ENCODE results near the gene PLXNA2.

PLXNA2 gene, protein sequence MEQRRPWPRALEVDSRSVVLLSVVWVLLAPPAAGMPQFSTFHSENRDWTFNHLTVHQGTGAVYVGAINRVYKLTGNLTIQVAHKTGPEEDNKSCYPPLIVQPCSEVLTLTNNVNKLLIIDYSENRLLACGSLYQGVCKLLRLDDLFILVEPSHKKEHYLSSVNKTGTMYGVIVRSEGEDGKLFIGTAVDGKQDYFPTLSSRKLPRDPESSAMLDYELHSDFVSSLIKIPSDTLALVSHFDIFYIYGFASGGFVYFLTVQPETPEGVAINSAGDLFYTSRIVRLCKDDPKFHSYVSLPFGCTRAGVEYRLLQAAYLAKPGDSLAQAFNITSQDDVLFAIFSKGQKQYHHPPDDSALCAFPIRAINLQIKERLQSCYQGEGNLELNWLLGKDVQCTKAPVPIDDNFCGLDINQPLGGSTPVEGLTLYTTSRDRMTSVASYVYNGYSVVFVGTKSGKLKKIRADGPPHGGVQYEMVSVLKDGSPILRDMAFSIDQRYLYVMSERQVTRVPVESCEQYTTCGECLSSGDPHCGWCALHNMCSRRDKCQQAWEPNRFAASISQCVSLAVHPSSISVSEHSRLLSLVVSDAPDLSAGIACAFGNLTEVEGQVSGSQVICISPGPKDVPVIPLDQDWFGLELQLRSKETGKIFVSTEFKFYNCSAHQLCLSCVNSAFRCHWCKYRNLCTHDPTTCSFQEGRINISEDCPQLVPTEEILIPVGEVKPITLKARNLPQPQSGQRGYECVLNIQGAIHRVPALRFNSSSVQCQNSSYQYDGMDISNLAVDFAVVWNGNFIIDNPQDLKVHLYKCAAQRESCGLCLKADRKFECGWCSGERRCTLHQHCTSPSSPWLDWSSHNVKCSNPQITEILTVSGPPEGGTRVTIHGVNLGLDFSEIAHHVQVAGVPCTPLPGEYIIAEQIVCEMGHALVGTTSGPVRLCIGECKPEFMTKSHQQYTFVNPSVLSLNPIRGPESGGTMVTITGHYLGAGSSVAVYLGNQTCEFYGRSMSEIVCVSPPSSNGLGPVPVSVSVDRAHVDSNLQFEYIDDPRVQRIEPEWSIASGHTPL (N-terminal part only)

DNA sequence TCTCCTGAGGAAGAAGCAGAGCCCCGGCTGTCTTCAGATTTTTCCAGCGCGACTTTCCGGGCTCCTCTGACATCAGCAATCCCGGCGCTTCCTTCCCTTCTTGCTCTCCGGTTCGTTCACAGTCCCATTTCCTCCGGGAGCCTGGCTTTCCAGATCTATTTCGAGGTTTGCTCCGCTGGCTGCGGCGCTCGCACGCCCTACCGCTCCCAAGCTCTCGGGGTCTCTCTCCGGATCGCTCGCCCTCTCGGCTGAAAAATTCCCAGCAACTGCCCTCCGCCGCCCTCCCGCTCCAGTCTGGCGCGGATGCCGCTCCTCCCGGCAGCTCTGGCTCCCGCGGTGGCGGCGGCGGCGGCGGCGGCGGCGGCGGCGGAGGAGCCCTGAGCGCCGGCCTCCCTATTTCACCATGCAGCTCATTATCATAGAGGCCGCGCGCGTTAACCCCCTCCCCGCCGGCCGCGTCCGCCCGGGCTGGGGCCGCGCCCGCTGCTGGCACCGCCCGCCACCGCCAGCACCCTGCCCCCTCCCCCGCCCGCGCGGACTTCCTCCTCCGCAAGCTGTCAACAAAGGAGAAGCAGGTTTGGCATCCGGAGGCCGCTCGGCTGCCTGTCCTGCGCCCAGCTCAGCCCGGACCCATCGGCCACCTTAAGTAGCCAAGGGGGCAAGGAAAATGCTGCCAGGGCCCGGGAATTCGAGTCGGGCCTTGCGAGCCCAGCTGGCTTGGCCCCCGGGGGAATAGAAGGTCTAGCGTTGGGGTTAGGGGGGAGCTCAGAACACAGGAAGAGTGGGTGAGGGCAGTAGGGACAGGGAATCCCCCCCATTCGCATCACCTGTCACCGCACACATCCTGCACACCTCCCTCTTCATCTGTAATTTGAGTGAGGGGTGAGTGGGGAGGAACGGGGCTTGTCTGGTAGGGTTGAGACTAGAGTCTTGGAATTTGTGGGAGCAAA lies at the start of gene PLXNA2:
Gene PLXNA2, minus strand, starts transcription at position 418 of the 950 bp plus-strand sequence. CDS start 26,462 bp downstream, outside the sequence.
- peaks cover 88% of the 10 kb centered on the region for H3K27me3 ChIP-seq (ENCODE audit: insufficient read depth, low read length, poor library complexity)

DNA sequence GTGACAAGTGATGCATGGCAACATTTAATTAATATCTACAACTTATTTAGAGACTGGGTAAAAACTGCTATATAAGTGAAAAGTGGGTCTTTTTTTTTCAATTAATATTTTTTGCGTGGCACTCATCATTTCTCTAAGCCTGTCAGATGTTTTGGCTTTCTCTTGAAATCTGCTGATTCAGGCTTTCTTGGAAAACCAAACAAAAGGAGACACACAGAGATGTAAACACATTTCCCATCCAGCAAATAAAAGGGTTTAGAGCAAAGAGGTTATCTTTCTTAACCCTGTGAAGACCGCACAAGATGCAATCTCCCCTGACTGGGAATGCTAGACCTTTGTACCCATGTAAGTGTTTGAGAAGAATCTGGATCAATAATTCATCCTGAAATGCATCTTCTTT lies 48.7 kb upstream of the PLXNA2 start:
- TF ChIP-seq, protein P1, sequence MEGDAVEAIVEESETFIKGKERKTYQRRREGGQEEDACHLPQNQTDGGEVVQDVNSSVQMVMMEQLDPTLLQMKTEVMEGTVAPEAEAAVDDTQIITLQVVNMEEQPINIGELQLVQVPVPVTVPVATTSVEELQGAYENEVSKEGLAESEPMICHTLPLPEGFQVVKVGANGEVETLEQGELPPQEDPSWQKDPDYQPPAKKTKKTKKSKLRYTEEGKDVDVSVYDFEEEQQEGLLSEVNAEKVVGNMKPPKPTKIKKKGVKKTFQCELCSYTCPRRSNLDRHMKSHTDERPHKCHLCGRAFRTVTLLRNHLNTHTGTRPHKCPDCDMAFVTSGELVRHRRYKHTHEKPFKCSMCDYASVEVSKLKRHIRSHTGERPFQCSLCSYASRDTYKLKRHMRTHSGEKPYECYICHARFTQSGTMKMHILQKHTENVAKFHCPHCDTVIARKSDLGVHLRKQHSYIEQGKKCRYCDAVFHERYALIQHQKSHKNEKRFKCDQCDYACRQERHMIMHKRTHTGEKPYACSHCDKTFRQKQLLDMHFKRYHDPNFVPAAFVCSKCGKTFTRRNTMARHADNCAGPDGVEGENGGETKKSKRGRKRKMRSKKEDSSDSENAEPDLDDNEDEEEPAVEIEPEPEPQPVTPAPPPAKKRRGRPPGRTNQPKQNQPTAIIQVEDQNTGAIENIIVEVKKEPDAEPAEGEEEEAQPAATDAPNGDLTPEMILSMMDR (IDR thresholded peaks at IDR 0.05; ENCODE audit: borderline replicate concordance, extremely low read depth, low read length, poor library complexity, severe bottlenecking), result no peak
- no peak for TF ChIP-seq EZH2 (IDR thresholded peaks at IDR 0.05; ENCODE audit: borderline replicate concordance, low read depth, low read length, severe bottlenecking)
- no peak overlapping the region for H3K27ac ChIP-seq (ENCODE audit: low read length)
- peaks cover 18% of the 10 kb centered on the region for H3K27me3 ChIP-seq (ENCODE audit: insufficient read depth, low read length, poor library complexity)
- H4K20me1 ChIP-seq (ENCODE audit: insufficient read depth, low read length), result no peaks in the 10 kb centered on the region
- H3K9ac ChIP-seq (ENCODE audit: low read depth, low read length), result no peak overlapping the region
- H3K36me3 ChIP-seq (ENCODE audit: insufficient read depth, low read length), result no peaks in the 10 kb centered on the region
- DNase-seq (no peak), ATAC-seq (ENCODE audit: insufficient read depth, low read depth) (no peak)
- no peaks in the 10 kb centered on the region for H3K79me2 ChIP-seq (ENCODE audit: insufficient read depth, low read length)
- no peaks in the 10 kb centered on the region for H3K4me1 ChIP-seq (ENCODE audit: insufficient read depth, low read length)
- no peak overlapping the region for H3K4me3 ChIP-seq (ENCODE audit: low read depth in 1 of 2, low read length in 2 of 2)
- no peak overlapping the region for H2AFZ ChIP-seq (ENCODE audit: low read depth, low read length)
- no peak overlapping the region for H3K4me2 ChIP-seq (ENCODE audit: insufficient read depth, low read length)
- H3K9me3 ChIP-seq (ENCODE audit: insufficient read depth, low read length, severe bottlenecking), result no peaks in the 10 kb centered on the region

More for the DNA sequence above, at the start of gene PLXNA2:
- peaks cover 24% of the 10 kb centered on the region for H3K4me1 ChIP-seq (ENCODE audit: insufficient read depth, low read length)
- no peak within 1 kb of the TSS for H3K27ac ChIP-seq (ENCODE audit: low read length)
- H4K20me1 ChIP-seq (ENCODE audit: insufficient read depth, low read length), result peaks cover 14% of the 10 kb centered on the region; the same call in 1 of the 2 replicates
- peak; percentile 74 for DNase-seq
- no peaks in the 10 kb centered on the region for H3K79me2 ChIP-seq (ENCODE audit: insufficient read depth, low read length)
- H3K36me3 ChIP-seq (ENCODE audit: insufficient read depth, low read length), result no peaks in the 10 kb centered on the region
- no peaks in the 10 kb centered on the region for H3K9me3 ChIP-seq (ENCODE audit: insufficient read depth, low read length, severe bottlenecking)
- peak within 1 kb of the TSS; percentile 71 for H2AFZ ChIP-seq (ENCODE audit: low read depth, low read length)
- peak within 1 kb of the TSS; percentile 16 to 65; a peak in 3 of 4 replicates for H3K4me3 ChIP-seq (ENCODE audit: low read depth in 1 of 2, low read length in 2 of 2)
- H3K9ac ChIP-seq (ENCODE audit: low read depth, low read length), result peak within 1 kb of the TSS; percentile 49; the same call in 1 of the 2 replicates
- peak within 1 kb of the TSS; percentile 98 for H3K4me2 ChIP-seq (ENCODE audit: insufficient read depth, low read length)
- peak; percentile 92 for TF ChIP-seq EZH2 (IDR thresholded peaks at IDR 0.05; ENCODE audit: borderline replicate concordance, low read depth, low read length, severe bottlenecking)
- TF ChIP-seq, protein P1 (IDR thresholded peaks at IDR 0.05; ENCODE audit: borderline replicate concordance, extremely low read depth, low read length, poor library complexity, severe bottlenecking), result no peak
- ATAC-seq (ENCODE audit: insufficient read depth, low read depth), result peak; percentile 91

DNA sequence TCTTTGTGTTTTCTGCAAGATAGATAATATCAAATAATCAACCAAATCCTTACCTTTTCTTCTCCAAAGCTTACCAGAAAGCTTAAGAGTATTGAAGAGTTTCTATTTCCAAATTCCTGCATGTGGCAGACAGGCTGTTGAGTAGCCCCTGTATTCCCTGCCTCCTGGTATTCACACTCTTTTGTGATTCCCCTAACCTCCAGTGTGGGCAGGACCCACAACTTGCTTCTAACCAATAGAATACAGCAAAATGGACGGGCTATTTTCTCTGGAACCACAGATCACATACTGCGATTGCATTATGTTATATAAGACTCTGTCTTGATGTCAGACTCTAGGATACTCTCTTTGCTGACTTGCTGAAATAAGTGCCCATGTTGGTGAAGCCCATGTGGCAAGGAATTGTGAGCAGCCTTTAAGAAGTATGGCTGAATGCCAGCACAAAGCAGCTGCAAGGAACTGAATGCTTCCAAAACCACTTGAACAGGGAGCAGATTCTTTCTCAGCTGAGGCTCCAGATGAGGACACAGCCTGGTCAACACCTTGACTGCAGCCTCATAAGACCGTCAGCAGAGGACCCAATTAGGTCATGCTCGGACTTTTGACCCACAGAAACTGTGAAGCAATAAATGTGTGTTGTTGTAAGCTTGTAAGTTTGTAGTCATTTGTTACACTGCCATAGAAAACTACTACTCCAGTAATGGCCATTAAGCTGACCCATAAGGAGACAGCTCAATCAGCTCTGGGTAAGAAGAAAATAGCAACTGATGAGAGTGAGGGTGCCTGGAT lies 47.9 kb upstream of the PLXNA2 start:
- H3K36me3 ChIP-seq (ENCODE audit: insufficient read depth, low read length), result no peaks in the 10 kb centered on the region
- no peak for DNase-seq
- peaks cover 17% of the 10 kb centered on the region for H3K27me3 ChIP-seq (ENCODE audit: insufficient read depth, low read length, poor library complexity)
- TF ChIP-seq, protein P1 (IDR thresholded peaks at IDR 0.05; ENCODE audit: borderline replicate concordance, extremely low read depth, low read length, poor library complexity, severe bottlenecking), result no peak
- no peak for TF ChIP-seq EZH2 (IDR thresholded peaks at IDR 0.05; ENCODE audit: borderline replicate concordance, low read depth, low read length, severe bottlenecking)
- no peak overlapping the region for H3K9ac ChIP-seq (ENCODE audit: low read depth, low read length)
- no peaks in the 10 kb centered on the region for H4K20me1 ChIP-seq (ENCODE audit: insufficient read depth, low read length)
- H3K4me3 ChIP-seq (ENCODE audit: low read depth in 1 of 2, low read length in 2 of 2), result no peak overlapping the region
- no peak for ATAC-seq (ENCODE audit: insufficient read depth, low read depth)
- H3K4me2 ChIP-seq (ENCODE audit: insufficient read depth, low read length), result no peak overlapping the region
- H3K27ac ChIP-seq (ENCODE audit: low read length), result no peak overlapping the region
- H2AFZ ChIP-seq (ENCODE audit: low read depth, low read length), result no peak overlapping the region
- H3K79me2 ChIP-seq (ENCODE audit: insufficient read depth, low read length), result no peaks in the 10 kb centered on the region
- no peaks in the 10 kb centered on the region for H3K9me3 ChIP-seq (ENCODE audit: insufficient read depth, low read length, severe bottlenecking)
- no peaks in the 10 kb centered on the region for H3K4me1 ChIP-seq (ENCODE audit: insufficient read depth, low read length)
